Parathyroid adenoma (tissue), 2 donors: ENCODE results near the gene MBOAT7.

Experiments
- H2AFZ ChIP-seq: fragments of 300-600 bp; sonication (generic); one replicate; pipeline ENCODE4 v1.7.0; 2017; ENCODE audit warnings: antibody characterized with exemption, mild to moderate bottlenecking
- H3K27ac ChIP-seq: fragments of 300-600 bp; sonication (generic); one replicate; pipeline ENCODE4 v1.7.0; 2017
- H3K27me3 ChIP-seq: fragments of 300-600 bp; sonication (generic); one replicate; pipeline ENCODE4 v1.7.0; 2017; ENCODE audit warnings: low read length; ENCODE audit not compliant: control insufficient read depth, insufficient read depth
- H3K36me3 ChIP-seq: fragments of 300-600 bp; sonication (generic); one replicate; pipeline ENCODE4 v1.7.0; 2017; ENCODE audit warnings: low read length; ENCODE audit not compliant: control insufficient read depth, insufficient read depth
- H3K4me1 ChIP-seq: fragments of 300-600 bp; sonication (generic); one replicate; pipeline ENCODE4 v1.7.0; 2017; ENCODE audit warnings: control low read depth
- H3K4me2 ChIP-seq: fragments of 300-600 bp; sonication (generic); one replicate; pipeline ENCODE4 v1.7.0; 2017; ENCODE audit warnings: low read length
- H3K4me3 ChIP-seq: fragments of 300-600 bp; sonication (generic); one replicate; pipeline ENCODE4 v1.7.0; 2017; ENCODE audit warnings: low read depth, low read length
- H3K79me2 ChIP-seq: fragments of 300-600 bp; sonication (generic); one replicate; pipeline ENCODE4 v1.7.0; 2017; ENCODE audit warnings: control low read depth
- H3K9ac ChIP-seq: fragments of 300-600 bp; sonication (generic); one replicate; pipeline ENCODE4 v1.7.0; 2017; ENCODE audit warnings: mild to moderate bottlenecking
- H3K9me3 ChIP-seq: fragments of 300-600 bp; sonication (generic); one replicate; pipeline ENCODE4 v1.7.0; 2017; ENCODE audit warnings: low read length; ENCODE audit not compliant: control insufficient read depth
- TF ChIP-seq, protein P1 (sequence below): fragments of 300-600 bp; sonication (generic); IDR thresholded peaks from one replicate; pipeline ENCODE4 v1.7.0; 2017; ENCODE audit warnings: antibody characterized with exemption, mild to moderate bottlenecking
- donor health status: primary hyperparathyroidism.

MBOAT7 gene

DNA sequence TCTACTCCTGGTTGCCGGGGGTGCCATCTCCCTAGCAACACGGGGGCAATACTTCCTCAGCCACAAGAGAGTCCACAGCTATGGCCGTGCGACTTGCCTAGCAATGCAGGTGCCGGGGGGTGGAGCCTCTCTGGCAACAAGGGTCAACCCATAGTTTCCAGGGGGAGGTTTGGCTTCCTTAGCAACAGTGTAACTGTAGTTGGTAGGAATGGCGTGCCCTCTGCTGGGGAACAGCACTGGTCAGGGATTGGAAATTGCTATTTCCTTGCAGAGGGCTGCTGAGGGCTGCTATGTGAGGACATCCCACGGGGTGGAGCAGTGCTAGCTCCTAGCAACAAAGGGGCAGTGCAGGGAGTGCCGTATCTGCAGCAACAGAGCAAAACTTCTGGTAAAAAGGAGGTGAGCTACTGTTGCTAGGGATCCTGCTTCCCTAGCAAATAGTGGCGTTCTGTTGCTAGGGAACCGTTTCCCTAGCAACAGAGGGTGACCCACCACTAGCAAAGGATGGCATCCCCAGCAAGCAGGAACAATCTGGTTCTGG lies 9.4 kb downstream of the MBOAT7 start:
- H3K79me2 ChIP-seq: peaks cover 4% of the 10 kb centered on the region
- no peak overlapping the region for H3K4me3 ChIP-seq
- H3K27me3 ChIP-seq: no peaks in the 10 kb centered on the region
- H3K36me3 ChIP-seq: no peaks in the 10 kb centered on the region
- H3K9ac ChIP-seq: no peak overlapping the region
- no peaks in the 10 kb centered on the region for H3K9me3 ChIP-seq
- no peak overlapping the region for H2AFZ ChIP-seq
- TF ChIP-seq, protein P1, sequence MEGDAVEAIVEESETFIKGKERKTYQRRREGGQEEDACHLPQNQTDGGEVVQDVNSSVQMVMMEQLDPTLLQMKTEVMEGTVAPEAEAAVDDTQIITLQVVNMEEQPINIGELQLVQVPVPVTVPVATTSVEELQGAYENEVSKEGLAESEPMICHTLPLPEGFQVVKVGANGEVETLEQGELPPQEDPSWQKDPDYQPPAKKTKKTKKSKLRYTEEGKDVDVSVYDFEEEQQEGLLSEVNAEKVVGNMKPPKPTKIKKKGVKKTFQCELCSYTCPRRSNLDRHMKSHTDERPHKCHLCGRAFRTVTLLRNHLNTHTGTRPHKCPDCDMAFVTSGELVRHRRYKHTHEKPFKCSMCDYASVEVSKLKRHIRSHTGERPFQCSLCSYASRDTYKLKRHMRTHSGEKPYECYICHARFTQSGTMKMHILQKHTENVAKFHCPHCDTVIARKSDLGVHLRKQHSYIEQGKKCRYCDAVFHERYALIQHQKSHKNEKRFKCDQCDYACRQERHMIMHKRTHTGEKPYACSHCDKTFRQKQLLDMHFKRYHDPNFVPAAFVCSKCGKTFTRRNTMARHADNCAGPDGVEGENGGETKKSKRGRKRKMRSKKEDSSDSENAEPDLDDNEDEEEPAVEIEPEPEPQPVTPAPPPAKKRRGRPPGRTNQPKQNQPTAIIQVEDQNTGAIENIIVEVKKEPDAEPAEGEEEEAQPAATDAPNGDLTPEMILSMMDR: peak; percentile 77
- peaks cover 8% of the 10 kb centered on the region for H3K4me1 ChIP-seq
- H3K27ac ChIP-seq: peak overlapping the region; percentile 42
- H3K4me2 ChIP-seq: no peak overlapping the region

DNA sequence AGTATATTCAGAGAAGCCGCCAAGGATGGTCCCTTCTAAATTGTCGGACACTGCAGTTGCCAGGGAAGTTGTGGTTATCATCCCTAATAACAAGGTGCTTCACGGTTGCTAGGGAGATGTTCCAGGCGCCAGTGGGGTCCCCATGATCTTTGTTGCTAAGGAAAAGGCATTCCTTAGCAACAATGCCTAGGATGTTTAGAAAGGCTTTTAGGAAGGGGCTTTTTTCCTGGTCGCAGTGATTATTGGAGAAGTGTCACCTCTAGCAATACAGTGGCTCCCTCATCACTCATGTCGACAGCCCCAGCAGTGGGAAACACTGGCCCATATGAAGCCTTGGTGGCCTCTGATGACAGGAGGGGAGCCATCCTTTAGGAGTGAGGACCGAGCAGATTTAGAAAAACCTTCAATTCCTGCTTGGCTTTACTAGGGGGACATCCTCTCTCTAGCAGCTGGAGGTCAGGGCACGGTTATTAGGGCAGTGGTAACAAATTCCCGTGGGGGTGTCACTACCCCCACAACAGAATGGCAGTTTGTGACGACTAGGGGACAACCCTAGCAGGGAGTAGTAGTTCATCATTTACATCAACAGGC lies 10.0 kb downstream of the MBOAT7 start:
- no peak overlapping the region for H3K9ac ChIP-seq
- peaks cover 8% of the 10 kb centered on the region for H3K4me1 ChIP-seq

DNA sequence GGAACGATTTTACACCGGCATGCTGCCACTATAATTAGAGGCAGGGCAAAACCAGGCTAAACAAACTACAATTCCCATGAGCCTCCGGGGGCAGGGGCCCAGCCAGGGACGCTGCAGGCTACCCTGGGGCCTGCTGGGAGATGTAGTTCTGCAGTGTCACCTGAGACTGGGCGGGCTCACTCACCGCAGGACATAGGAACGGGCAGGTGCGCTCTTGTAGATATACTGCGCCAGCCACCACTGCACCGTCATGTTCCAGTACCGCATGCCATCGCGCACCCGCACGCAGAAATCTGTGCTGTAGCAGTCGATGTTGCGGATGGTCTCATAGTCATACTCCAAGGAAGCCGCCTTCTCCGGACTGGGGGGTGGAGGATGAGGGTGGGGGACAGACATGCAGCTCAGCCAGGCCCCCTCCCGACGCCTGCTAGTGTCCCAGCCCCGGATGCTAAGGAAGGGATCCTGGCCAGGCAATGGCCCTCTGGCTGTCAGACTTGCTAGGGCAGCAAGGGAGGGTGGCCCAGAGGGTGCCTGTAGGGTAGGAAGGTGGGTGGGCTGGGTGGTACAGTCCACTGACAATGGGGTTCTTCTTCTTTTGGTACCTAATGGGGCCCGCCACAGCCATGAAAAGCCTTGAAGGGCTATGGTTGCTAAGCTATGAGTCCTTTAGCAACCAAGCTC lies 10.7 kb downstream of the MBOAT7 start:
- Histone ChIP-seq H2AFZ (no peak overlapping the region), H3K36me3 (no peaks in the 10 kb centered on the region), H3K27ac (no peak overlapping the region), H3K79me2 (peaks cover 4% of the 10 kb centered on the region), H3K9me3 (no peaks in the 10 kb centered on the region), H3K4me1 (peaks cover 8% of the 10 kb centered on the region), H3K4me2 (no peak overlapping the region), H3K27me3 (no peaks in the 10 kb centered on the region), H3K4me3 (no peak overlapping the region), H3K9ac (no peak overlapping the region)
- TF ChIP-seq, protein P1: no peak

More for the DNA sequence above, 10.0 kb downstream of the MBOAT7 start:
- H3K79me2 ChIP-seq: peaks cover 4% of the 10 kb centered on the region
- H3K27me3 ChIP-seq: no peaks in the 10 kb centered on the region
- H3K36me3 ChIP-seq: no peaks in the 10 kb centered on the region
- peak overlapping the region; percentile 22 for H3K27ac ChIP-seq
- no peak overlapping the region for H3K4me2 ChIP-seq
- H2AFZ ChIP-seq: no peak overlapping the region
- no peaks in the 10 kb centered on the region for H3K9me3 ChIP-seq
- TF ChIP-seq, protein P1: no peak
- H3K4me3 ChIP-seq: no peak overlapping the region

DNA sequence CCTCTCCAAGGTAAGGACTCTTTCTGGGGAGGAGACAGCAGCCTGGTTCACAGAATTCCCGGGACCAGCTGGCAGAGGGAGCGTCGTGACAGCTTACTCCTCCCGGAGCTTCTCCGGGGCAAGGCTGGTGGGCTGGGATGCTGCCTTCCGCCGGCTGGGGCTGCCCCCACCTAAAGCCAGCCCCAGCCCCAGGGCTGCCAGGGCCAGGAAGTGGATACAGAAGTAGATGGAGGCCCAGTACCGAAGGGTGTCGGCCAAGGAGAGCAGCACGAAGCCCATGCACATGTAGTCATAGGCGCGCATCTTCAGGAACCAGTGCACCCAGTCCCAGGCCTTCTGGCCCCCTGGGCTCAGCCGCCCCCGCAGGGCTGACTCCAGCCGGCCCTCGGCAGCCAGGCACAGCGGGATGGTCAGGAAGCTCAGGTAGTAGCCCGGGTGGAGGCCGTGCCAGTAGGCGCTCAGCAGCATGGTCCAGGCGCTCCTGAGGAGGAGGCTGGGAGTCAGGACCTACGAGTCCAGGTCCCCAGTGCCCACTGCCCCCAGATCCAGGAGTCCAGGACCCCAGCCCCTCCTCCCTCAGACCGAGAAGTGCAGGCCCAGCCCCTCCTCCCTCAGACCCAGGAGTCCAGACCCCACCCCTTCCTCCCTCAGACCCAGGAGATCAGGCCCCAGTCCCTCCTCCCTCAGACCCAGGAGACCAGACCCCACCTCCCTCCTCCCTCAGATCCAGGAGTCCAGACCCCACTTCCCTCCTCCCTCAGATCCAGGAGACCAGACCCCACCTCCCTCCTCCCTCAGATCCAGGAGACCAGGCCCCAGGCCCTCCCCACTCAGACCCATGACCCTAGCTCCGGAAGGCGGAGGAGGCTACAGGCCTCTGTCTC lies 15.2 kb downstream of the MBOAT7 start:
- Histone ChIP-seq H3K4me2 (no peak overlapping the region), H3K79me2 (peaks cover 4% of the 10 kb centered on the region), H3K4me1 (no peaks in the 10 kb centered on the region), H3K27me3 (no peaks in the 10 kb centered on the region), H3K9ac (no peak overlapping the region), H3K9me3 (no peaks in the 10 kb centered on the region), H3K4me3 (no peak overlapping the region), H3K36me3 (no peaks in the 10 kb centered on the region), H3K27ac (no peak overlapping the region), H2AFZ (no peak overlapping the region)
- TF ChIP-seq, protein P1: no peak
